GM12864 (cell line): ENCODE measurements around the gene HOXA5.

Experiments
- DNase-seq: peaks from one replicate; pipeline ENCODE4 v3.0.0-alpha.2; 2011; ENCODE audit warnings: low read depth
- H3K4me3 ChIP-seq: 2 replicates; pipeline ENCODE4 v1.5.1; 2011; ENCODE audit warnings: mild to moderate bottlenecking, low read depth, low read length, control low read depth
- TF ChIP-seq, protein P1 (sequence below): IDR thresholded peaks from 2 replicates; pipeline ENCODE4 v1.5.1; 2011; ENCODE audit warnings: low read depth, mild to moderate bottlenecking, moderate library complexity, low read length, control low read depth, inconsistent platforms; ENCODE audit errors: missing control alignments

HOXA5 gene

DNA sequence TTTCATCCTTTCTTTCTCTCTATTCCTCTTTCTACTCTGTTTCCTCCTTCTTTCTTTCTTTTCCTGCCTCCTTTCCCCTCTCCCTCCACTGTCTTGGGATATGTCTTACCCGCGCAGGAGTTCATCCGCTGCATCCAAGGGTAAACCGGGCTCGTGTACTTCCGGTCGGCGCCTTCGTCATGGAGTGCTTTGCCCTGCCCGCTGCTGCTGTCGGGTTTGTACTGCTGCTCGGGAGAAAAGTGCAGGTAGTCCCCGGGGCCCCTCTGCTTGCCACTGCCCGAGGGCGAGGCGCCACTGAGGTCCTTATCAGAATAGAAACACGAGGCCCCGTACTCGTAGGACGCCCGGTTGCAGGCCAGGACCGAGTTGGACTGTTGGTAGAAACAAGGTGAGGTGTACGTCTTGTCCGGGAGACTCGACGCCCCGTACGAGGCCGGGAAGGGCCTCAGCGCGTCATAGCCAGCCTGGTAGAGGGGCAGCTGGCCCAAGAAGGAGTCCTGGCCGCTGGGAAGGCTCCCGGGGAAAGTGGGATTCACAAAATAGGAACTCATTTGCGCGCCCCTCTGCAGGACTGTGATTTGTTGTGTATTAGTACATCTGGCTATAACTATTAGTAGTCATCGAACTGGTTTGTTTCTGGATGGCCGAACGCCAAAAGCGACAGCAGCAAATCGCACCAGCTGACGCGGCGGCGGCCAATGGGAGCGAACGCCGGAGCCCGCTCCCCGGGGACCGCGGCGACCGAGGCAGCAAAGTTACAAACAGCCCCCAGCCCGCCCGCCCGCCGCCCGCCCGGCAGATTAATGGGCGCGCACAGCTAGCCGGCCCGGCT, 3.9 kb upstream of the HOXA5 start, which contains the start of gene HOXA6:
HOXA6 (minus strand) TSS at position 576 of the 832 bp plus-strand sequence; CDS start at position 551, 25 bp downstream.
- no peak within 1 kb of the TSS for H3K4me3 ChIP-seq
- TF ChIP-seq, protein P1, sequence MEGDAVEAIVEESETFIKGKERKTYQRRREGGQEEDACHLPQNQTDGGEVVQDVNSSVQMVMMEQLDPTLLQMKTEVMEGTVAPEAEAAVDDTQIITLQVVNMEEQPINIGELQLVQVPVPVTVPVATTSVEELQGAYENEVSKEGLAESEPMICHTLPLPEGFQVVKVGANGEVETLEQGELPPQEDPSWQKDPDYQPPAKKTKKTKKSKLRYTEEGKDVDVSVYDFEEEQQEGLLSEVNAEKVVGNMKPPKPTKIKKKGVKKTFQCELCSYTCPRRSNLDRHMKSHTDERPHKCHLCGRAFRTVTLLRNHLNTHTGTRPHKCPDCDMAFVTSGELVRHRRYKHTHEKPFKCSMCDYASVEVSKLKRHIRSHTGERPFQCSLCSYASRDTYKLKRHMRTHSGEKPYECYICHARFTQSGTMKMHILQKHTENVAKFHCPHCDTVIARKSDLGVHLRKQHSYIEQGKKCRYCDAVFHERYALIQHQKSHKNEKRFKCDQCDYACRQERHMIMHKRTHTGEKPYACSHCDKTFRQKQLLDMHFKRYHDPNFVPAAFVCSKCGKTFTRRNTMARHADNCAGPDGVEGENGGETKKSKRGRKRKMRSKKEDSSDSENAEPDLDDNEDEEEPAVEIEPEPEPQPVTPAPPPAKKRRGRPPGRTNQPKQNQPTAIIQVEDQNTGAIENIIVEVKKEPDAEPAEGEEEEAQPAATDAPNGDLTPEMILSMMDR = no peak
- DNase-seq = no peak

DNA sequence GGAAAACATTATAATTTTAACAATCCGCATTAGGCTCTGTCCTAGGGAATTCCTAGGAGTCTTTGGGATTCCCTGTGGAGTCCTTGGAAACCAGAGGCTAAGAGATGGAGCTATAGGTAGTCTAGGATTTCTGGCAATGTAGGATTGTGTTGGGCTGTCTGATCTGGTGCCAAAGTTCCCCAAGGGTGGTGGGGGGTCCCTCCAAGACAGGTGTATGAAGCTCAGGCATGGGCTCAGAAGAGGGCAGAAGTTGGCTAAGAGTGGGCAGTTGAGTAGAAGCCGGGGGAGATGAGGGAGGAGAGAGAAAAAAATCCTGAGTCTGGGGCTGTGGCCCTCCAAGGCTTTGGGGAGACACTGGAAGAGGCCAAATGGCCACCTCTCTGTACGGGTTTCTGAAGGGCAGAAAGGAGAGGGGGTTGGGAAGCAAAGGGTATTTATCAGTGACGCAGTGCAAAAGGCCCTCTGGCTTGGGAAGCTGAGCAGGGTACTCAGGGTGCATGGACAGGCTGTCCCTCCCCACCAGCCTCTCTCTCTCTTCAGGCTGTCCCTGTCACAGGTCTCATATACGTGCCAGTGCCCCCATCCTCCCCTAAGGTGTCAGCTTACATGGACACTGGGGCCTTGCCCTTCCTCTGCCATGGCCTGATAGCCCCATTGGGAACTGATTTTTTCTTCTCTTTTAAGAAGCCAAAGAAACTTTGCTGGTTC, 3.2 kb upstream of the HOXA5 start:
- DNase-seq = no peak
- H3K4me3 ChIP-seq = no peak overlapping the region
- TF ChIP-seq, protein P1 = no peak

DNA sequence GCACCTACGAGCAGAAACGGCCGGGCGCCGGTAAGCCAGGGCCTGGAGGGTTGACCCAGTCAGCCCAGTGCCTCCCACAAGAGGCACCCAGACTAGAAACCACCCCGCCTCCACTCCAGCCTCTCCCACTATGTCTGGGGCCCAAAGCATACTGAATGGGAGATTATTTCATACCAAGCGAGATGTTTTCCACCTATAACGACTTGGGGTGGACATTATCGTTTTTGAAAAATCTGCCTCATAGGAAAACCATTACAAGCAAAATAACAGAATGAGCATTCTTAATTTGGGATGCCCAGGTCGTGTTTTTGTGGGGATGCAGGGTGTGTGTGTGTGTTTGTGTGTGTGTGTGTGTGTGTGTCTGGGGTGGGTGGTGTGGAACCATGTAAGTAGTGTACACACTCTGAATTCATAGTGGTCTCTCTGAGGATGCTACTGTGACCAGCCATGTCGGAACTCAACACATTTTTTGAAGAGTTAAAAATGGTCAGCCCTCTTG, 2.5 kb upstream of the HOXA5 start:
- H3K4me3 ChIP-seq = no peak overlapping the region
- TF ChIP-seq, protein P1 = no peak
- no peak for DNase-seq

DNA sequence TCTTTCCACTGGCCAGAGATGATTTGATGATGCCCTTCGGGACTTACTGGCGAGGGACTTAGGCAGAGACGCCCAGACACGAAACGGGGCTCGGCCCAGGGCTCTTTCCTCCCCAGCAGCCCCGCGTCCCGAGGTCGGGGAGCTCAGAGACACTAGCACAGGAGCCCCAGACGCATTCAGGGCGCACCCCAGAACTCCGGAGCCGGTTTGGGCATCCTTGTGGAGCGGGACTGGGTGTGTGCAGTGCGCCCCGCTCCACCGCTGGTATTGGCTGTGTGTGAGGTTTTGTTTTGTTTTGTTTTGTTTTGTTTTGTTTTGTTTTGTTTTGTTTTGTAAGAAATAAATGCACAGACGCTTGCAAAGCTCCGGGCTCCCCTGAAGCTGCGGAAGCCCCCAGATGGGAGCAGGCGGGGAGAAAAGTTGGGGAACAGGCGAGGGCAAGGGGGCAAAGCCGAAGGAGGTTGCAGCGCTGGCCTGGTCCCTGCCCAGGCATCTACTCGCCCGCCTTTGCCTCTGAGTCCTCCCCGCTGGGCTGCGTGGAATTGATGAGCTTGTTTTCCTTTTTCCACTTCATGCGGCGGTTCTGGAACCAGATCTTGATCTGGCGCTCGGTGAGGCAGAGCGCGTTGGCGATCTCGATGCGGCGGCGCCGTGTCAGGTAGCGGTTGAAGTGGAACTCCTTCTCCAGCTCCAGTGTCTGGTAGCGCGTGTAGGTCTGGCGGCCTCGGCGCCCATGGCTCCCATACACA, 1.9 kb upstream of the HOXA5 start:
- no peak for DNase-seq
- H3K4me3 ChIP-seq = no peak overlapping the region
- TF ChIP-seq, protein P1 = no peak

DNA sequence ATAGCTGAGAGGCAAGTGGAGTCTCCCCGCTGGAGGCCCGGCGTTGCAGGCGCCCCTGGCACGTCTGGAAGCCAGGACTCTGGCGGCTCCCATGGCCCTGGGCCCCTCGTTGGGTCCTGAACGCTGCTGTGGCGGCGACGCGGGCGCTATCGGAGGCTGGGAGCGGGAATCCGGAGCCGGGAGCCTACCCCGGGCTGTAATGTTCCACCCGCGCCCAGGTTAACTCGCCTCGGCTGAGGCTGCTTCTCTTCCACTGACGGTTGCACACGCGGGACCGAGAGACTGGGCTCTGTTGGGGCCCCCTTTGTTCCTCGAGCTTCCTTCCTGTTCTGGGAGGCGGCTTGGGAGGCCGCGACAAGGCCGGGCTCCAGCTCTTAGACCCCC, 1.3 kb upstream of the HOXA5 start:
- no peak for DNase-seq
- TF ChIP-seq, protein P1 = no peak
- H3K4me3 ChIP-seq = no peak overlapping the region

DNA sequence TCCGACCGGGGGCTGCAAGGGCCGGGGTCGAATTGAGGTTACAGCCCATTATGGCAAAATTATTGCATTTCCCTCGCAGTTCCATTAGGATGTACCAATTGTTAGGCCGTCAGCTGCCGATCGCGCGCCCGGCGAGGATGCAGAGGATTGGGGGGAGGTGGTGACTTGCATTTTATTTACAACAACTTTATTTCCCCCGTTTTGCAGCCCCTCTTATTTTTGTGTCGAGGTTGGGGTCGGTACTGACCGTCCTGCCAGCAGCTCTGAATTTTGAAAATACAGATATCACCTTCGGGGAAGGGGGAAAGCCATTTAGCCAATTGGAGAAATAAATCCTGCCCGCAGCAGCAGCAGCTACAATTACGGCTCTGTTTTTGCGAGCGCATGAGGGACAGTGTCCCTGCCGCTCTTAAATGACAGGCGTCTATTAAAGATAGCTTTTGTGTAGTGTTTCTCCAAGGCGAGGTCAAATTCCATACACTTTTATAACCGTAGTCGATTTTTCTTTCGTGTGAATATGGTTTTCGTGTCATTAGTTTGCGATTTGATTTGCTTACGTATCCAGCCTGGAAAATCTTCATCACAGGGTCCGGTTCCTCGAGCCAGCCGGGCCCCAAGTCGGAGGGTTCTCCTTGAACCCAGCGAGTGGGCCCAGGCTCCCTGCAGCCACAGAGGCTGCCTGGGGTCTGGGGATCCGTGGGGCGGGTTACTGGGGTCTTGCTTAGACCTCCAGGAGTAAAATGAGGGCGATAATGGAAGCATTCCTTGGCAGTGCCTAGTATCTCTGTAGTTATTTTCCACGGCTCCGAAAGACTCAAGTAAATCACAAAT, 684 bp upstream of the HOXA5 start:
- DNase-seq = no peak
- H3K4me3 ChIP-seq = no peak overlapping the region
- TF ChIP-seq, protein P1 = no peak
